Mucosa of descending colon (tissue), 3 donors: ENCODE results near the gene NEXN. TPM values are rescaled to one million over a fixed set of nuclear protein-coding genes. Genes with fewer than 3 reads are reported as not detected.

ENCODE experiments used
- ATAC-seq: fragments of 200-7000 bp; cut with Tn5 transposase; one replicate; pipeline ENCODE4 v1.9.1; 2020; ENCODE audit warnings: mild to moderate bottlenecking, moderate library complexity
- DNase-seq, 3 donors: peaks; one replicate each; pipeline ENCODE4 v3.0.0-alpha.2; 2020
- H3K36me3 ChIP-seq: fragments of 200-600 bp; one replicate; pipeline ENCODE4 v1.8.0; 2021; ENCODE audit warnings: low read depth, mild to moderate bottlenecking
- H3K4me1 ChIP-seq: fragments of 200-600 bp; one replicate; pipeline ENCODE4 v1.8.0; 2021; ENCODE audit warnings: low read depth, mild to moderate bottlenecking
- H3K4me3 ChIP-seq: fragments of 200-600 bp; one replicate; pipeline ENCODE4 v1.8.0; 2021; ENCODE audit warnings: mild to moderate bottlenecking
- H3K9me3 ChIP-seq: fragments of 200-600 bp; one replicate; pipeline ENCODE4 v1.8.0; 2021; ENCODE audit warnings: mild to moderate bottlenecking
- intact Hi-C, 2 donors: fragments of 100-400 bp; cut with DNase I in 1 of 2; cut with micrococcal nuclease in 1 of 2; formaldehyde crosslinking; loops; one replicate each; pipeline versions ENCODE4 v1.11.0 to v1.11.1; 2022; cut with DNase I, micrococcal nuclease
- total RNA-seq, 3 donors: library from RNA; stranded (reverse); fragmentation: NEBNext Ultra II Directional in 2 of 3; extraction: Animal tissue kit (Norgen Biotek cat#: 25700) in 2 of 3; gene quantifications; one replicate each; pipeline versions ENCODE4 v1.2.1 to v1.2.4, GENCODE V29; 2021 to 2023
- TF ChIP-seq, protein P1 (sequence below): fragments of 200-600 bp; IDR thresholded peaks from one replicate; pipeline ENCODE4 v1.8.0; 2022; ENCODE audit warnings: antibody characterized with exemption, mild to moderate bottlenecking
- donor health status: DM: no; HTN: no; CAD: no; lungs with moderate emphysema.
- donor health status: DM: no; HTN: no; CAD: no.
- donor health status: DM: no; HTN: yes; CAD: no.

The NEXN gene
- total RNA-seq, 3 donors from 2014 or later = 2.1 to 49.2 (median 7.2) TPM

DNA sequence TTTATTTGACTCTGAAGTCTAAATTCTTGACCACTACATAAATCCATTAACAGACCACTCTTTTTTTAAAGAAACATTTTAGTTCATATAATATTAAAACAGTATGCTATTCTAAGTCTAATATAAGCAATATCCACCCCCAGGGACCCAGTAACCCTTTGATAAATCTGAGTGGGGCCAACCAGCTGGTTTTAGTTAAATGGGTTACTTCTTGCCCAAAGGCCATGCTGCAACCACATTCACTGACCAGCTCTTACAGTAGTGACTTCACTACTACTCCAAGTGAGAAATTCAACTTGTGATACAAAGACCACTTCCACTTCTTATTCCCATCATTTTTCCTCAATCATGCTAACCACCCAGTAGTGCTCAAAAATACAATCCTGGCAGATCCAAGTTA is 70.0 kb downstream of the NEXN start:
- DNase-seq (no peak), ATAC-seq (no peak)
- TF ChIP-seq, protein P1, sequence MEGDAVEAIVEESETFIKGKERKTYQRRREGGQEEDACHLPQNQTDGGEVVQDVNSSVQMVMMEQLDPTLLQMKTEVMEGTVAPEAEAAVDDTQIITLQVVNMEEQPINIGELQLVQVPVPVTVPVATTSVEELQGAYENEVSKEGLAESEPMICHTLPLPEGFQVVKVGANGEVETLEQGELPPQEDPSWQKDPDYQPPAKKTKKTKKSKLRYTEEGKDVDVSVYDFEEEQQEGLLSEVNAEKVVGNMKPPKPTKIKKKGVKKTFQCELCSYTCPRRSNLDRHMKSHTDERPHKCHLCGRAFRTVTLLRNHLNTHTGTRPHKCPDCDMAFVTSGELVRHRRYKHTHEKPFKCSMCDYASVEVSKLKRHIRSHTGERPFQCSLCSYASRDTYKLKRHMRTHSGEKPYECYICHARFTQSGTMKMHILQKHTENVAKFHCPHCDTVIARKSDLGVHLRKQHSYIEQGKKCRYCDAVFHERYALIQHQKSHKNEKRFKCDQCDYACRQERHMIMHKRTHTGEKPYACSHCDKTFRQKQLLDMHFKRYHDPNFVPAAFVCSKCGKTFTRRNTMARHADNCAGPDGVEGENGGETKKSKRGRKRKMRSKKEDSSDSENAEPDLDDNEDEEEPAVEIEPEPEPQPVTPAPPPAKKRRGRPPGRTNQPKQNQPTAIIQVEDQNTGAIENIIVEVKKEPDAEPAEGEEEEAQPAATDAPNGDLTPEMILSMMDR = no peak
- H3K4me3 ChIP-seq = no peak overlapping the region
- no peaks in the 10 kb centered on the region for H3K4me1 ChIP-seq
- intact Hi-C loops = no loop called here
- peaks cover 23% of the 10 kb centered on the region for H3K36me3 ChIP-seq
- H3K9me3 ChIP-seq = no peaks in the 10 kb centered on the region

DNA sequence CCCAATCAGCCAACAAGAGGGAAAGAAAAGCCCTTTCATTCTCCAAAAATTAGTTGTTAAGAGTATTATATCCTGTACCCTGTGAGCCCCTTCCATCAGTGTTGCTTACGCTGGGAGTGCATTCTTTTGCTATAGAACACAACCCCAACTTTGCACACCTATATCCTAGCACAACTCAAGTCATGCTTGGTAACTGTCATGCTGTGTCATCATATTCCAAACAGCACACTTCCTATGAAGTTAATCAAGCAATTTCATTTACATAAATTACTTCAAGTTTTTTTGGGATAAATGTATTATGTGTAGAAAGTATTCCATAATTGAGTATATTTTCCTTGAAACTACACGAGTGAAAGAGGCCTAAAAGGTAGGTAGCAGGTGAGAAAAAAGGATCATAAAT is 70.4 kb downstream of the NEXN start:
- Histone ChIP-seq H3K4me1 (no peaks in the 10 kb centered on the region), H3K4me3 (no peak overlapping the region), H3K36me3 (peaks cover 28% of the 10 kb centered on the region), H3K9me3 (no peaks in the 10 kb centered on the region)
- intact Hi-C loops = no loop called here
- no peak for DNase-seq
- TF ChIP-seq, protein P1 = no peak
- ATAC-seq = no peak

DNA sequence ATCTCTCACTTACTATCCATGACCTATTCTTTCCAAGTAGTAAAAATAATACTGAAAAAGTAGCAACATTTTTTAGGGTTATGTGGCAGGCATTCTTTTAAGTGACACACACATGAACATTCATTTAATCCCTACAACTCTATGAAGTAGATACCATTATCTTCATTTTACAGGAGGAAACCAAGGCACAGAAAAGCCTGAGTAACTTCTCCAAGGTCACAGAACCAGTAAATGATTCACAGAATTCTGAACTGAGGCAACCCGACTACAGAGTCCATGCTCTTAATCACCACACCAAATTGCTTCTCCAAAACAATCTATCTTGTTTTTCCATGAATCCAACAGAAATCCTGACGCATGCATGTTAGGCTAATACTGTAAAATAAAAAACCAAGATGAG is 73.0 kb downstream of the NEXN start:
- Histone ChIP-seq H3K36me3 (peaks cover 31% of the 10 kb centered on the region), H3K9me3 (no peaks in the 10 kb centered on the region), H3K4me1 (no peaks in the 10 kb centered on the region), H3K4me3 (no peak overlapping the region)
- no peak for DNase-seq
- TF ChIP-seq, protein P1 = no peak
- peak; percentile 22 for ATAC-seq
- intact Hi-C loops = no loop called here

DNA sequence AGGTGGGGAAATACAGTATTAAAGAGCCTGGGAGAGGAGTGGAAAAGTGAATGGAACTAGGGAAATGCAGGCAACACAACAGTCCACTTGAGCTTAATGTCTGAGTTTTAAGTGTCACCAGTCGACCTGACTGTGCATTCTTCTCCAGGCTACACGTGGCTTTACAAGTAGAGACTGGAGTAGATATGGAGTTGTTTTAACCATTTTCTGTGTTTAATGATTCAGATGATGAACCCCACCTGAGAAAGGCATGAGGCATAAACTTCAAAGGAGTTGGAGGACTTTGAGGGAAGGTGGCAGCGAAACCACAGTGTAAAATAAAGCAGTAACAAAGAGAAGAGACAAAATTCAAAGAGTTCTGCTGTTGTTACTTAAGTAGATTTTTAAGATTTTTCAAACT is 77.9 kb downstream of the NEXN start:
- TF ChIP-seq, protein P1 = no peak
- Histone ChIP-seq H3K9me3 (no peaks in the 10 kb centered on the region), H3K4me1 (peaks cover 5% of the 10 kb centered on the region), H3K4me3 (no peak overlapping the region), H3K36me3 (peaks cover 33% of the 10 kb centered on the region)
- no peak for DNase-seq
- ATAC-seq = no peak
- intact Hi-C loops = no loop called here

DNA sequence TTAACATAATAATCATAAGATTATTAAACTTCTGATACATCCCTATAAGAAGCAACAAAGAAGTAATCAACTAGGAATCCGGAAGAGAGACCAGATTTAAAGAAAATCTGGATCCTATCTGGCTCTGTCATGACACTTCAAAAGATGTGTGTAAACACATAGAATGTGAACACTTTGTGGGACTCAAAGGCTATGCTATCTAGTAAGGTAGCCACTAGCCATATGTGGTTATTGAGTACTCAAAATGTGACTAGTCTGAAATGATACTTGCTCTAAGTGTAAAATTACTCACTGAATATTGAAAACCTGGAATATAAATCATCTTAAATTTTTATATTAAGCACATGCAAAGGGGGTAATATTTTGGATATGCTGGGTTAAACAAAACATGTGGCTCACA is 81.8 kb downstream of the NEXN start:
- DNase-seq (no peak), ATAC-seq (no peak)
- intact Hi-C loops = no loop called here
- Histone ChIP-seq H3K36me3 (peaks cover 2% of the 10 kb centered on the region), H3K9me3 (no peaks in the 10 kb centered on the region), H3K4me3 (no peak overlapping the region), H3K4me1 (peaks cover 11% of the 10 kb centered on the region)
- TF ChIP-seq, protein P1 = no peak

DNA sequence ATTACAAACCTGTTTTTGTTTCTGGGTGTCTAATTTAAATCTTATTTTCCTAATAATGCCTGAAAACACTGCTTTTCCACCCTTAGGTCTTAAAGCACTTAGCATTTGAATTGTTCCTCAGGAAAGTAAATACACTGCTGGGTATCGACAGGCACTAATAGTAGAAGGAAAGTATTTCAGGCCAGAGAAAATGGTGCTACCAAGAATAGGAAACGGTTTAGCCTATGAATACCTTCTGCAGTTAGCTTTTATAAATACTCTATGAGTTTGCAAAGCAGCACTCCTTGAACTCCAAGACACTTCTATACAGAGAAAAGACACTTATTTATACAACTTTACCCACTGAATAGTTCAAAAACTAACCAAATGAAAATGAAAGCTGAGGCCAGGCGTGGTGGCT is 83.7 kb downstream of the NEXN start:
- no peaks in the 10 kb centered on the region for H3K9me3 ChIP-seq
- intact Hi-C loops = no loop called here
- no peak for DNase-seq
- peaks cover 29% of the 10 kb centered on the region for H3K4me1 ChIP-seq
- H3K4me3 ChIP-seq = no peak overlapping the region
- H3K36me3 ChIP-seq = no peaks in the 10 kb centered on the region
- TF ChIP-seq, protein P1 = no peak
- no peak for ATAC-seq
